Measurements from ENCODE around the gene TBC1D22A. TPM values are rescaled to one million over a fixed set of nuclear protein-coding genes. Genes with fewer than 3 reads are reported as not detected.

Gene TBC1D22A
- total and polyA plus RNA-seq, 9 donors: 12.5 to 25.6 (median 18.5) TPM

DNA sequence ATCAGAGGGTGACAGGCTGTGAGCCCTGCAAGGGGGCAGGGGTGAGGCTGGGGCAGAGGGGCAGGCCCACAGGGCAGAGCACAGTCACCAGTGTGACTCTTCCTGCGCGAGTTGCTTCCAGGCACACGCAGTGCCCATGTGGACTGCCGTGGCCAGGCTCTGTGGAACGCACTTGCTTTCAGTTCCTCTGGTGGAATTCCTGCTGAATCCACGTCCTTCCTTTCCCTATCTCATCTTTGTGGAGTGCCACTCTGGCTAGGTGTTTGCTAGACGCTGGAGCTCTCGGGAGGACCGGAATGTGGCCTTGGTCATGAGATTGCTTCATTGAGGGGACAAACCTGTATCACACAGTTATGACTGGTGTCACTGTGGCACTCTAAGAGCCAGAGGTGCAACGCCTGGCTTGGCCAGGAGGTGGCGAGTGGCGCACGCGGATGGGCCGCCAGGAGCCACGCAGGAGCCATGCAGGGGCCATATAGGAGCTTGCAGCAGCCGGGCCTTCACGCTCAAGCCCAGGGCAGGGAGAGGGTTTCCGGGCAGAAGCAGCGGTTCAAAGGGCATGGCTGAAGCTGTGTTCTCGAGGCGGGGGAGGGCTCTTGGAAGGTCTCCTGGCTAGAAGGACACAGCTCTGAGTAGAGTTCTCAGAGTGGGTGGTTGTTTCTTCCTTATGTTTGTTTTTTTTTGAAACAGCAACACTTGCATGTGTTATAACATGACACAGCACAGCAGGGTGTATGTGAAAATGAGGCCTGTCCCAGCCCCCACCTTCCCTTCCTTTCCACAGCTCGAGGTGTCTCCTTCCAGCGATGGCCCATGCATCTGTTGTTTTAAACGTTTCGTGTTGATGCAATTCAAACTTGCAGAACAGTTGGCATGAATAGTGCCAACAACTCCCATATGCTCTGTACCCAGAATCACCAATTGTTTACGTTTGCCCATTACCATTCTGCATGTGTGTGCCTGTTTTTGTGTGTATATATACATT is 36.2 kb downstream of the TBC1D22A start:
- Histone ChIP-seq H3K27me3 (no peaks in the 10 kb centered on the region), H3K27ac (no peak overlapping the region), H3K36me3 (no peaks in the 10 kb centered on the region), H3K4me3 (no peak overlapping the region), H3K4me1 (ENCODE audit: insufficient read depth) (peaks cover 4% of the 10 kb centered on the region), H3K9me3 (no peaks in the 10 kb centered on the region)
- intact Hi-C loops (cut with DNase I): loop anchor here in 3 of 4 donors (5.0 to 10.0 kb wide), 2 partner anchors 1694 to 1696 kb away; no protein-coding TSS in a partner anchor
- no peak for TF ChIP-seq POLR2A (IDR thresholded peaks at IDR 0.05)
- TF ChIP-seq, protein P1, sequence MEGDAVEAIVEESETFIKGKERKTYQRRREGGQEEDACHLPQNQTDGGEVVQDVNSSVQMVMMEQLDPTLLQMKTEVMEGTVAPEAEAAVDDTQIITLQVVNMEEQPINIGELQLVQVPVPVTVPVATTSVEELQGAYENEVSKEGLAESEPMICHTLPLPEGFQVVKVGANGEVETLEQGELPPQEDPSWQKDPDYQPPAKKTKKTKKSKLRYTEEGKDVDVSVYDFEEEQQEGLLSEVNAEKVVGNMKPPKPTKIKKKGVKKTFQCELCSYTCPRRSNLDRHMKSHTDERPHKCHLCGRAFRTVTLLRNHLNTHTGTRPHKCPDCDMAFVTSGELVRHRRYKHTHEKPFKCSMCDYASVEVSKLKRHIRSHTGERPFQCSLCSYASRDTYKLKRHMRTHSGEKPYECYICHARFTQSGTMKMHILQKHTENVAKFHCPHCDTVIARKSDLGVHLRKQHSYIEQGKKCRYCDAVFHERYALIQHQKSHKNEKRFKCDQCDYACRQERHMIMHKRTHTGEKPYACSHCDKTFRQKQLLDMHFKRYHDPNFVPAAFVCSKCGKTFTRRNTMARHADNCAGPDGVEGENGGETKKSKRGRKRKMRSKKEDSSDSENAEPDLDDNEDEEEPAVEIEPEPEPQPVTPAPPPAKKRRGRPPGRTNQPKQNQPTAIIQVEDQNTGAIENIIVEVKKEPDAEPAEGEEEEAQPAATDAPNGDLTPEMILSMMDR (IDR thresholded peaks at IDR 0.05): peak; percentile 86 to 94 (median 88)
- DNase-seq: peak; percentile 75 to 89 (median 79)
- 19 to 29% (median 25%) methylated on average over 27 of the region's 27 CpGs for WGBS, 3 donors

DNA sequence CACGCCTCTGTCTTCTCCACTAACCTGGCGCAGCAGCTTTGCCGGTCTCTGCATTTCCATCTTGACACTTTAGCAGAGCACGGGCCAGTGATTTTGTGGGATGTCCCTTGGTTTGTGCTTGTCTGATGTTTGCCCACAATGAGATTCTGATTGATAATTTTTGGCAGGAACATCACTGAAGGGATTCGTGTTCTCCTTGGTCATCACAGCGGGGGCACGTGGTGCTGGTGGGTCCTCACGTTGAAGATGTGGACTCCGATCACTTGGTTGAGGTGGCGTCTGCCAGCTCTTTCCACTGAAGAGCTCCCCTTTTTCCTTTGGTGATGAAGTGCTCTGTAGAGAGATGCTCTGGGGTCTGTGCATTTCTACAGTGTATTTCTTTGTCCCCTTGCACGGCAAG is 37.2 kb downstream of the TBC1D22A start:
- 88 to 95% (median 94%) methylated on average over 11 of the region's 11 CpGs for WGBS, 3 donors
- no peak for DNase-seq
- Histone ChIP-seq H3K27ac (no peak overlapping the region), H3K4me3 (no peak overlapping the region), H3K4me1 (ENCODE audit: insufficient read depth) (peaks cover 4% of the 10 kb centered on the region), H3K36me3 (no peaks in the 10 kb centered on the region), H3K27me3 (no peaks in the 10 kb centered on the region), H3K9me3 (no peaks in the 10 kb centered on the region)
- TF ChIP-seq POLR2A (IDR thresholded peaks at IDR 0.05) (no peak), EP300 (IDR thresholded peaks at IDR 0.05) (no peak)
- TF ChIP-seq, protein P1 (IDR thresholded peaks at IDR 0.05): no peak
- intact Hi-C loops (cut with DNase I): loop anchor here in 3 of 4 donors (5.0 to 10.0 kb wide), 2 partner anchors 1693 to 1695 kb away; no protein-coding TSS in a partner anchor

DNA sequence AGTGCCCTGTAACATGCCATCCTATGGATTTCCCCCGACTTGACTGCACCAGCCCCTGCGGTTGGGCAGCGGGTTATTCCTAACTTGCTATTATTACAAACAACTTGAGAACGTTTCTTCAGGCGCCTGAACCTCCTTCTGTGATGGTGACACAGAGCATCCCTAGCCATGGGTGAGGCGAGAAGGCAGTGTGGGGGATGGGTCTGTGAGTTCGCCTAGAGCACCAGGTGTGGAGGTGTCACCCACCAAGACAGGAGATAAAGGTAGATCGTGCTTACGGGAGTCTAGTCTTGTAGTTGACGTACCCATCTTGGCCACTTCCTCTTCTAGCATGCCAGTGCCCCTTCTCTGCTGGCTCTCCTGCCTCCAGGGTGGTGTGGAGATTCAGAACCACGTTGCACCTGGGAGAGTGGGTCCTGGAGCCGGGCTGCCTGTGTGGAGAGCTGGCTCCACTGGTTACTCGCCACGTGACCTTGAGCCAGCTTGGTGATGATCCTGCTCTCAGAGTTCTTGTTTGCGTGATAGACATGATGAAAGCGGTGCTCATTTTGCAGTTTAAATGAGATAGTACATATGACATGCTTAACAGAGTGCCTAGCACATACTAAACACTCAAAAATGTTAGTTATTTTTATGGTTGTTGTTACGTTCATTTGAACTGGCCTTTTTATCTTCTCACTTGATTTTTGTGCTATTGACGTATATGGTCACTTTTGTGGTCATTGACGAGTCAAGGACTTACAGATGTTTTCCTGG is 37.8 kb downstream of the TBC1D22A start:
- no peak for DNase-seq

DNA sequence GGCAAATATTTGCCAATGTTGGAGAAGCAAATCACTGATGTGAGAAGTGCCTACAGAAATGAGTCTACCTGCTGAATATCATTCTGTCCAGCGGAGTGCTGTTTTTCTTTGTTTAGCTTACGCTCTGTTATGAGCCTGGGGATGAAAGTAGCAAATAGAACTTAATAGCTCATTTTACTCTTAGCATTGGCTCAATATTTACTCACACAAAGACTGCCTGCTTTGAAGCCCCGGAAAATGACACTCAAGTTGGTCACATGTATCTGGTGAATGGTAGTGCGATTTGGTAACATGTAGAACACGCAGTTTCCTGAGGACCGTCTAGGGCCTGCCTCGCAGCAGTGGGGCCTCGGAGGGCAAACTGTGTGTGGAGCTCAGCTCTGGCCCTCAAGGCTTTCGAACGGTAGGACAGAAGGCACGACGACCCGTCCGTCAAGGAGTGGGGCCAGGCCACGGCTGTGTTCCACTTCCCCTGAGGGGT is 38.9 kb downstream of the TBC1D22A start:
- 92 to 94% (median 93%) methylated on average over 15 of the region's 15 CpGs for WGBS, 3 donors
- Histone ChIP-seq H3K4me3 (no peak overlapping the region), H3K4me1 (ENCODE audit: insufficient read depth) (peaks cover 4% of the 10 kb centered on the region), H3K27me3 (no peaks in the 10 kb centered on the region), H3K27ac (no peak overlapping the region), H3K36me3 (no peaks in the 10 kb centered on the region), H3K9me3 (no peaks in the 10 kb centered on the region)
- TF ChIP-seq EP300 (IDR thresholded peaks at IDR 0.05) (no peak), POLR2A (IDR thresholded peaks at IDR 0.05) (no peak)
- TF ChIP-seq, protein P1 (IDR thresholded peaks at IDR 0.05): no peak
- no peak for DNase-seq
- intact Hi-C loops (cut with DNase I): no loop called here

More for the DNA sequence above, 37.8 kb downstream of the TBC1D22A start:
- no peak overlapping the region for H3K27ac ChIP-seq
- no peaks in the 10 kb centered on the region for H3K27me3 ChIP-seq
- H3K4me1 ChIP-seq (ENCODE audit: insufficient read depth): peaks cover 4% of the 10 kb centered on the region
- no peak overlapping the region for H3K4me3 ChIP-seq
- intact Hi-C loops (cut with DNase I): no loop called here
- no peaks in the 10 kb centered on the region for H3K9me3 ChIP-seq
- no peaks in the 10 kb centered on the region for H3K36me3 ChIP-seq
- 92 to 94% (median 93%) methylated on average over 19 of the region's 19 CpGs for WGBS, 3 donors
- TF ChIP-seq POLR2A (IDR thresholded peaks at IDR 0.05) (no peak), EP300 (IDR thresholded peaks at IDR 0.05) (no peak)
- TF ChIP-seq, protein P1 (IDR thresholded peaks at IDR 0.05): no peak

Measured in ovary (tissue), 9 donors.